ENCODE measurements around the gene MYO5B. TPM values are rescaled to one million over a fixed set of nuclear protein-coding genes. Genes with fewer than 3 reads are reported as not detected.

The MYO5B gene
- total RNA-seq, 1 donor from 2014 or later, result 31.3 TPM

DNA sequence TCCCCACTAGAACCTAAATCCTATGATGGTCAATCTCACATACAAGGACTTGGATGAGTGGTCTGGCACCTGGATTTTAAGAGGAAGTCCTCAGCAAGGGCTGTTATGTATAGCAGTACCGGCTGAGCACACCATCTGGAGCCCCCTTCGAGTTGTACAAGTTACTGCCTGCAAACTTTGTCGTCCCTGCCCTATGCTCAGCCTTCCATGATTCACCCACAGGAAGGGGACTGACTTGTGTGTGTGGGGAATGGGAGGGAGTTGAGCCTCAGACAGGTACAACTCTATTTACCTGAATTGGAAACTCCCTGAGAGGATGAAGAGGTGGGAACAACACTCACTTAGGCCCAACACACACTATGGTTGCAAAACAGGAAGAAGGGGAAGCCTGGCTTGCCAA lies 186.6 kb downstream of the MYO5B start:
- Histone ChIP-seq H3K4me3 (ENCODE audit: low read depth, low read length) (no peak overlapping the region), H3K27me3 (ENCODE audit: control insufficient read depth, insufficient read depth, low read length) (no peaks in the 10 kb centered on the region), H3K36me3 (ENCODE audit: control insufficient read depth, insufficient read depth, low read length) (no peaks in the 10 kb centered on the region)
- DNase-seq (ENCODE audit: low read depth), result peak; percentile 75
- no peak for TF ChIP-seq CTCF (IDR thresholded peaks at IDR 0.05; ENCODE audit: insufficient read depth, low read length, severe bottlenecking)
- FAIRE-seq, result no peak

- peak; percentile 58 for FAIRE-seq
- TF ChIP-seq CTCF (IDR thresholded peaks at IDR 0.05; ENCODE audit: insufficient read depth, low read length, severe bottlenecking), result no peak
- DNase-seq (ENCODE audit: low read depth), result no peak
Observed at GRCh38 chr18:50006470-50007046, 188.4 kb downstream of the MYO5B start.

DNA sequence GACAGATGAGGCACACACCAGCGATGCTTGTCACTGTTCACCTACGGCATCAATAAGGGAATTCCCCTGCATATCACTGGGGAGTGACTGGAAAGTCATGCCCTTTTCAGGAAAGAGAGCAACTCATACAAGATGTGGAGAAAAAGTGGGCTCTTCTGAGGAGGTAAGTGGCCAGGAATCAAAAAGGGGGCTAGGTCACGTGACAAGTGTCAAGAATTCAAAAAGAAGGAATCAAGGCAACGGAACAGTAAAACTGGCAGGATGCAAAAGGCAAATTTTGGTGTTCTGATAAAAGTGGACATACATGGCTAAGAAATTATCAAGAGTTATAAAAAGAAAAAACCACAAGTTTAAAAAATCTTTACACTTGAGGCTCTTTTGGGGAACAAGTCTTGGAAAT lies 190.9 kb downstream of the MYO5B start:
- no peaks in the 10 kb centered on the region for H3K27me3 ChIP-seq (ENCODE audit: control insufficient read depth, insufficient read depth, low read length)
- no peak for DNase-seq (ENCODE audit: low read depth)
- H3K4me3 ChIP-seq (ENCODE audit: low read depth, low read length), result no peak overlapping the region
- no peak for TF ChIP-seq CTCF (IDR thresholded peaks at IDR 0.05; ENCODE audit: insufficient read depth, low read length, severe bottlenecking)
- no peaks in the 10 kb centered on the region for H3K36me3 ChIP-seq (ENCODE audit: control insufficient read depth, insufficient read depth, low read length)
- no peak for FAIRE-seq

More at GRCh38 chr18:50006470-50007046, 188.4 kb downstream of the MYO5B start:
- Histone ChIP-seq H3K4me3 (ENCODE audit: low read depth, low read length) (no peak overlapping the region), H3K36me3 (ENCODE audit: control insufficient read depth, insufficient read depth, low read length) (no peaks in the 10 kb centered on the region), H3K27me3 (ENCODE audit: control insufficient read depth, insufficient read depth, low read length) (no peaks in the 10 kb centered on the region)

DNA sequence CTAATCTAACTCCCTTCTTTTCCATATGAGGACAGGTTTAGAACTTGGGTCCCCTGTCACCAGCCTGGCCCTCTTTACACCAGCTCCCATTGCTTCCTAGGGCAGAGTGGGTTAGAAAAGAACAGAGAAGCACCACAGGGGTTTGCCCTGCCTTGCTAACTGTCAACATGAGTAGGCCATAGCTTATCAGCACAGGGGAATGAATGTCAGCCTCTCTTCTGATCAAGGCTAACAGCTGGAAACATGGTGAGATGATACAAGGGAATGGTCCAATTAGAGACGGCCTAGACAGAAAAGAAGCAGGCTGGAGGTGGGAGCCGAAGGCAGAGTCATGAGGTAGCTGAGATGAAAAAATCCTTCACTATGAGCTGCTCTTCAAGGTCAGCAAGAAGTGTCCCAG lies 192.2 kb downstream of the MYO5B start:
- H3K36me3 ChIP-seq (ENCODE audit: control insufficient read depth, insufficient read depth, low read length), result no peaks in the 10 kb centered on the region
- H3K4me3 ChIP-seq (ENCODE audit: low read depth, low read length), result no peak overlapping the region
- peak; percentile 55 for FAIRE-seq
- DNase-seq (ENCODE audit: low read depth), result no peak
- H3K27me3 ChIP-seq (ENCODE audit: control insufficient read depth, insufficient read depth, low read length), result no peaks in the 10 kb centered on the region
- no peak for TF ChIP-seq CTCF (IDR thresholded peaks at IDR 0.05; ENCODE audit: insufficient read depth, low read length, severe bottlenecking)

- no peaks in the 10 kb centered on the region for H3K36me3 ChIP-seq (ENCODE audit: control insufficient read depth, insufficient read depth, low read length)
- DNase-seq (ENCODE audit: low read depth) (no peak), FAIRE-seq (no peak)
- no peaks in the 10 kb centered on the region for H3K27me3 ChIP-seq (ENCODE audit: control insufficient read depth, insufficient read depth, low read length)
- TF ChIP-seq CTCF (IDR thresholded peaks at IDR 0.05; ENCODE audit: insufficient read depth, low read length, severe bottlenecking), result no peak
- no peak overlapping the region for H3K4me3 ChIP-seq (ENCODE audit: low read depth, low read length)
Observed at GRCh38 chr18:50000227-50000626, 194.7 kb downstream of the MYO5B start.

DNA sequence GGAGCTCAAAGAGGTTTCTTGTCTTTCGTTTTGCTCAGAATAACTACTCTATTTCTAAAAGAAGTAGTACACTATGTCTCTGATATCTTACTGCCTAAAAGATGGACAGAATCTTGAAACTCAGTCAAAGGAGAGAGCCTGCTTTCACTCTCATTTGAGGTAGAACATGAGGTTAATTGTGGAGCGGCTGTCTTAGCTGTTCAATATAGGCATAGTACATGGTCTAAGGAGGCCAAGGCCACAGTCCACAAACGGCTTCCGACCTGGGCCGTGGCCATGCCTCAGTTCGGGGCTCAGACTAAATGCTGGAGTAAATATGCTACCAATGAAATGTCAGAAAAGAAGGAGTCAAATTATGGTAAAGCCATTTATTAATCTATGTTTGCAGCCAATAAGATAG lies 195.8 kb downstream of the MYO5B start:
- Histone ChIP-seq H3K36me3 (ENCODE audit: control insufficient read depth, insufficient read depth, low read length) (no peaks in the 10 kb centered on the region), H3K4me3 (ENCODE audit: low read depth, low read length) (no peak overlapping the region), H3K27me3 (ENCODE audit: control insufficient read depth, insufficient read depth, low read length) (no peaks in the 10 kb centered on the region)
- DNase-seq (ENCODE audit: low read depth) (no peak), FAIRE-seq (no peak)
- no peak for TF ChIP-seq CTCF (IDR thresholded peaks at IDR 0.05; ENCODE audit: insufficient read depth, low read length, severe bottlenecking)
